Stimulated activated memory B cell treated with anti-CD40 and anti-IgM and Interleukin-4, amounts not matched to agents 10 μg/mL and 1 μg/mL and 100 μg/mL, for 72 hours (primary cell): ENCODE measurements around the gene TMIE.

Experiments used
- ATAC-seq: fragments of 150-1000 bp; cut with Tn5 transposase; 2 replicates; pipeline ENCODE4 v1.10.0; 2021
- H3K27ac Mint-ChIP-seq: one replicate; pipeline ENCODE4 v1.8.0; 2022; ENCODE audit warnings: mild to moderate bottlenecking, mixed read lengths
- H3K27me3 Mint-ChIP-seq: one replicate; pipeline ENCODE4 v1.8.0; 2022; ENCODE audit warnings: mixed read lengths
- H3K36me3 Mint-ChIP-seq: one replicate; pipeline ENCODE4 v1.8.0; 2022; ENCODE audit warnings: mixed read lengths
- H3K4me1 Mint-ChIP-seq: one replicate; pipeline ENCODE4 v1.8.0; 2022; ENCODE audit warnings: mixed read lengths
- H3K4me3 Mint-ChIP-seq: one replicate; pipeline ENCODE4 v1.8.0; 2022; ENCODE audit warnings: mild to moderate bottlenecking, moderate library complexity, mixed read lengths
- H3K9me3 Mint-ChIP-seq: one replicate; pipeline ENCODE4 v1.8.0; 2022; ENCODE audit warnings: mixed read lengths

Gene TMIE

GRCh38 chr3:46716461-46717441 is 15.6 kb downstream of the TMIE start:
- Mint-ChIP-seq H3K27me3 (peaks cover 54% of the 10 kb centered on the region), H3K4me3 (no peak overlapping the region), H3K36me3 (no peaks in the 10 kb centered on the region), H3K4me1 (peaks cover 8% of the 10 kb centered on the region), H3K9me3 (peaks cover 4% of the 10 kb centered on the region), H3K27ac (no peak overlapping the region)
- no peak for ATAC-seq

GRCh38 chr3:46717447-46718231 is 16.4 kb downstream of the TMIE start, which contains the start of gene PRSS50:
Gene PRSS50, minus strand, starts transcription at chr3:46717869. Its CDS starts 45 bp downstream, at chr3:46717824.
- ATAC-seq: peak; percentile 29
- Mint-ChIP-seq H3K36me3 (no peaks in the 10 kb centered on the region), H3K9me3 (peaks cover 4% of the 10 kb centered on the region), H3K27ac (no peak within 1 kb of the TSS), H3K4me1 (peaks cover 8% of the 10 kb centered on the region), H3K27me3 (peaks cover 54% of the 10 kb centered on the region), H3K4me3 (no peak within 1 kb of the TSS)

- peaks cover 4% of the 10 kb centered on the region for H3K9me3 Mint-ChIP-seq
- H3K27ac Mint-ChIP-seq: no peak overlapping the region
- no peaks in the 10 kb centered on the region for H3K4me1 Mint-ChIP-seq
- no peak overlapping the region for H3K4me3 Mint-ChIP-seq
- H3K27me3 Mint-ChIP-seq: peaks cover 56% of the 10 kb centered on the region
- no peaks in the 10 kb centered on the region for H3K36me3 Mint-ChIP-seq
- ATAC-seq: no peak
These were observed 17.9 kb downstream of the TMIE start for GRCh38 chr3:46719044-46719565.

GRCh38 chr3:46719735-46720271 is 18.6 kb downstream of the TMIE start:
- peaks cover 61% of the 10 kb centered on the region for H3K27me3 Mint-ChIP-seq
- no peaks in the 10 kb centered on the region for H3K36me3 Mint-ChIP-seq
- H3K4me3 Mint-ChIP-seq: no peak overlapping the region
- no peaks in the 10 kb centered on the region for H3K4me1 Mint-ChIP-seq
- H3K27ac Mint-ChIP-seq: no peak overlapping the region
- ATAC-seq: no peak
- peaks cover 4% of the 10 kb centered on the region for H3K9me3 Mint-ChIP-seq

- no peaks in the 10 kb centered on the region for H3K36me3 Mint-ChIP-seq
- H3K4me3 Mint-ChIP-seq: no peak overlapping the region
- H3K9me3 Mint-ChIP-seq: peaks cover 4% of the 10 kb centered on the region
- no peak overlapping the region for H3K27ac Mint-ChIP-seq
- H3K4me1 Mint-ChIP-seq: no peaks in the 10 kb centered on the region
- peaks cover 62% of the 10 kb centered on the region for H3K27me3 Mint-ChIP-seq
- ATAC-seq: no peak
These were observed 19.8 kb downstream of the TMIE start for GRCh38 chr3:46721009-46721408.

GRCh38 chr3:46722443-46722842 is 21.3 kb downstream of the TMIE start:
- no peak for ATAC-seq
- Mint-ChIP-seq H3K27me3 (peaks cover 71% of the 10 kb centered on the region), H3K4me1 (no peaks in the 10 kb centered on the region), H3K4me3 (no peak overlapping the region), H3K27ac (no peak overlapping the region), H3K9me3 (peaks cover 4% of the 10 kb centered on the region), H3K36me3 (no peaks in the 10 kb centered on the region)

GRCh38 chr3:46724424-46724823 is 23.2 kb downstream of the TMIE start:
- H3K4me3 Mint-ChIP-seq: no peak overlapping the region
- no peak overlapping the region for H3K27ac Mint-ChIP-seq
- peaks cover 60% of the 10 kb centered on the region for H3K27me3 Mint-ChIP-seq
- no peaks in the 10 kb centered on the region for H3K4me1 Mint-ChIP-seq
- peaks cover 4% of the 10 kb centered on the region for H3K9me3 Mint-ChIP-seq
- H3K36me3 Mint-ChIP-seq: no peaks in the 10 kb centered on the region
- ATAC-seq: no peak

- no peaks in the 10 kb centered on the region for H3K4me1 Mint-ChIP-seq
- H3K36me3 Mint-ChIP-seq: no peaks in the 10 kb centered on the region
- ATAC-seq: no peak
- H3K4me3 Mint-ChIP-seq: no peak overlapping the region
- peaks cover 54% of the 10 kb centered on the region for H3K27me3 Mint-ChIP-seq
- H3K9me3 Mint-ChIP-seq: peaks cover 4% of the 10 kb centered on the region
- H3K27ac Mint-ChIP-seq: no peak overlapping the region
These were observed 24.6 kb downstream of the TMIE start for GRCh38 chr3:46725621-46726314.

- Mint-ChIP-seq H3K4me3 (no peak overlapping the region), H3K36me3 (no peaks in the 10 kb centered on the region), H3K4me1 (no peaks in the 10 kb centered on the region), H3K9me3 (no peaks in the 10 kb centered on the region), H3K27ac (no peak overlapping the region), H3K27me3 (peaks cover 55% of the 10 kb centered on the region)
- ATAC-seq: no peak
These were observed 27.8 kb downstream of the TMIE start for GRCh38 chr3:46729038-46729437.

GRCh38 chr3:46730819-46731218 is 29.6 kb downstream of the TMIE start:
- no peaks in the 10 kb centered on the region for H3K36me3 Mint-ChIP-seq
- peaks cover 51% of the 10 kb centered on the region for H3K27me3 Mint-ChIP-seq
- no peak for ATAC-seq
- H3K4me3 Mint-ChIP-seq: no peak overlapping the region
- no peak overlapping the region for H3K27ac Mint-ChIP-seq
- no peaks in the 10 kb centered on the region for H3K9me3 Mint-ChIP-seq
- no peaks in the 10 kb centered on the region for H3K4me1 Mint-ChIP-seq

- Mint-ChIP-seq H3K27me3 (peaks cover 51% of the 10 kb centered on the region), H3K4me3 (no peak overlapping the region), H3K36me3 (no peaks in the 10 kb centered on the region), H3K9me3 (no peaks in the 10 kb centered on the region), H3K27ac (no peak overlapping the region), H3K4me1 (no peaks in the 10 kb centered on the region)
- ATAC-seq: no peak
These were observed 30.6 kb downstream of the TMIE start for GRCh38 chr3:46731795-46732194.

GRCh38 chr3:46733026-46733800 is 32.0 kb downstream of the TMIE start:
- Mint-ChIP-seq H3K9me3 (no peaks in the 10 kb centered on the region), H3K27ac (no peak overlapping the region), H3K4me3 (no peak overlapping the region), H3K4me1 (no peaks in the 10 kb centered on the region), H3K27me3 (peaks cover 58% of the 10 kb centered on the region), H3K36me3 (no peaks in the 10 kb centered on the region)
- no peak for ATAC-seq

- no peak for ATAC-seq
- Mint-ChIP-seq H3K27ac (no peak overlapping the region), H3K4me3 (no peak overlapping the region)
These were observed 33.6 kb downstream of the TMIE start for GRCh38 chr3:46734773-46735172.

More at GRCh38 chr3:46734773-46735172, 33.6 kb downstream of the TMIE start:
- Mint-ChIP-seq H3K9me3 (peaks cover 3% of the 10 kb centered on the region), H3K27me3 (peaks cover 49% of the 10 kb centered on the region), H3K4me1 (no peaks in the 10 kb centered on the region), H3K36me3 (no peaks in the 10 kb centered on the region)
